Vagina (tissue), 2 donors: Measurements from ENCODE around the gene SLC25A21. TPM values are rescaled to one million over a fixed set of nuclear protein-coding genes. Genes with fewer than 3 reads are reported as not detected.

Experiments
- DNase-seq, 2 donors: peaks; one replicate each; pipeline ENCODE4 v3.0.0-alpha.2; 2017; ENCODE audit errors: extremely low spot score in 2 of 2
- H3K27ac ChIP-seq: fragments of 200-600 bp; sonication (generic); one replicate; pipeline ENCODE4 v1.5.1; 2019
- H3K27me3 ChIP-seq: fragments of 200-600 bp; sonication (generic); one replicate; pipeline ENCODE4 v1.5.1; 2019
- H3K36me3 ChIP-seq, 2 donors: fragments of 200-600 bp; sonication (generic); one replicate each; pipeline ENCODE4 v1.5.1; 2017 to 2019
- H3K4me1 ChIP-seq: fragments of 200-600 bp; sonication (generic); one replicate; pipeline ENCODE4 v1.5.1; 2019
- H3K4me3 ChIP-seq, 2 donors: fragments of 200-600 bp; sonication (generic); 1 replicate in 1 of 2; 2 replicates in 1 of 2; pipeline ENCODE4 v1.5.1; 2016 to 2019
- H3K9me3 ChIP-seq: fragments of 200-600 bp; sonication (generic); one replicate; pipeline ENCODE4 v1.5.1; 2019
- POLR2A ChIP-seq, 2 donors: fragments of 450-650 bp; IDR thresholded peaks; one replicate each; pipeline ENCODE4 v1.6.1; 2017; ENCODE audit warnings: antibody characterized with exemption in 2 of 2, mild to moderate bottlenecking in 2 of 2, moderate library complexity in 2 of 2
- POLR2AphosphoS5 ChIP-seq, 2 donors: sonication (generic); formaldehyde crosslinking; IDR thresholded peaks; one replicate each; pipeline ENCODE4 v1.9.0; 2017; ENCODE audit warnings: antibody characterized with exemption in 2 of 2, mild to moderate bottlenecking in 2 of 2, low read depth in 1 of 2; ENCODE audit not compliant: insufficient read depth in 1 of 2
- intact Hi-C: fragments of 100-400 bp; cut with DNase I; formaldehyde crosslinking; loops from one replicate; pipeline ENCODE4 v1.15.1; 2023
- total RNA-seq: library from RNA; depleted of rRNA; stranded (reverse); fragments of >200 nt; gene quantifications from one replicate; pipeline ENCODE4 v1.2.3, GENCODE V29; 2016
- TF ChIP-seq, protein P1 (sequence below), 3 experiments: fragments of 450-650 bp in 2 of 3; fragments of 200-600 bp in 1 of 3; sonication (generic) in 1 of 3; IDR thresholded peaks; one replicate each; pipeline ENCODE4 v1.5.1; 2017 to 2019; ENCODE audit warnings: antibody characterized with exemption in 3 of 3, mild to moderate bottlenecking in 2 of 3, moderate library complexity in 2 of 3

SLC25A21 gene
- total RNA-seq, 1 donor from 2014 or later, result 0.49 TPM

DNA sequence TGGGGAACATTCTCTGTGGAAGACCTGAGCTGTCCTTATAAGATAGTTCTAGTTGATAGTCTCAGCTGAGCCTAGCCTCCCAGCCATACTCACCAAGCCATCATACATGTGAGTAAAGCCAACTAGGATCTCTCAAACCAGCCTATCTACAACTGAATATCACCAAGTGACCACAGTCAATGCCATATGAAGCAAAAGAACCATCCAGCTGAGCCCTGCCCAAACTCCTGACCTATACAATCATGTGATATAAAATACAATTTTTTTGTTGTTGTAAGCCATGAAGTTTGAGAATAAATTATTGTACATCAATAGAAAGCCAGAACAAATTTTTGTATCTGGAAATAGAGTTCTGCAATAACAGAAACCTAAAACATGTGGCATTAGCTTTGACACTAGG, 118.3 kb downstream of the SLC25A21 start:
- no peaks in the 10 kb centered on the region for H3K27me3 ChIP-seq
- intact Hi-C loops, result no loop called here
- TF ChIP-seq POLR2AphosphoS5 (IDR thresholded peaks at IDR 0.05; ENCODE audit: insufficient read depth in 1 of 2, low read depth in 1 of 2), result no peak
- no peak for TF ChIP-seq POLR2A (IDR thresholded peaks at IDR 0.05)
- TF ChIP-seq, protein P1, sequence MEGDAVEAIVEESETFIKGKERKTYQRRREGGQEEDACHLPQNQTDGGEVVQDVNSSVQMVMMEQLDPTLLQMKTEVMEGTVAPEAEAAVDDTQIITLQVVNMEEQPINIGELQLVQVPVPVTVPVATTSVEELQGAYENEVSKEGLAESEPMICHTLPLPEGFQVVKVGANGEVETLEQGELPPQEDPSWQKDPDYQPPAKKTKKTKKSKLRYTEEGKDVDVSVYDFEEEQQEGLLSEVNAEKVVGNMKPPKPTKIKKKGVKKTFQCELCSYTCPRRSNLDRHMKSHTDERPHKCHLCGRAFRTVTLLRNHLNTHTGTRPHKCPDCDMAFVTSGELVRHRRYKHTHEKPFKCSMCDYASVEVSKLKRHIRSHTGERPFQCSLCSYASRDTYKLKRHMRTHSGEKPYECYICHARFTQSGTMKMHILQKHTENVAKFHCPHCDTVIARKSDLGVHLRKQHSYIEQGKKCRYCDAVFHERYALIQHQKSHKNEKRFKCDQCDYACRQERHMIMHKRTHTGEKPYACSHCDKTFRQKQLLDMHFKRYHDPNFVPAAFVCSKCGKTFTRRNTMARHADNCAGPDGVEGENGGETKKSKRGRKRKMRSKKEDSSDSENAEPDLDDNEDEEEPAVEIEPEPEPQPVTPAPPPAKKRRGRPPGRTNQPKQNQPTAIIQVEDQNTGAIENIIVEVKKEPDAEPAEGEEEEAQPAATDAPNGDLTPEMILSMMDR (IDR thresholded peaks at IDR 0.05), result no peak
- no peaks in the 10 kb centered on the region for H3K36me3 ChIP-seq
- H3K4me3 ChIP-seq, result no peak overlapping the region
- no peaks in the 10 kb centered on the region for H3K9me3 ChIP-seq
- H3K27ac ChIP-seq, result no peak overlapping the region
- no peaks in the 10 kb centered on the region for H3K4me1 ChIP-seq
- no peak for DNase-seq

DNA sequence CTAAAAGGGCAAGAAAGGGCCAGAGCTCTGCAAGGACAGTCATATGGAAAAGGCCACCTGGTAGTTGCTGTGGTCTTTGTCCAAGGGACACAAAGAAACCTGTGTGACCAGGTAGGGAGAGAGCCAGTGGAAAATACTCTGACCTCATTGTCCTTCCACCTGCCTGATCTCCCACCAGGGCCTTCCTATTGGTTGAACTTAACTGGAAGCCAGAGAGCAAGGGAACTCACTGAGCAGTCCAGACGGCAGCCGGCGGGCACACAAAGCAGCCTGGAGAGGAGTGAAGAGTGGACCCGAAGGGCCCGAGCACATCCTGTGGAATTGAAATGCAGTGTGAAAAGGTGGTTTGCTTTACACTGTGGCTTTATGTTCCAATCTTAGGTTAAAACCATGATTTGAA, 120.7 kb downstream of the SLC25A21 start:
- Histone ChIP-seq H3K36me3 (no peaks in the 10 kb centered on the region), H3K9me3 (no peaks in the 10 kb centered on the region), H3K27ac (no peak overlapping the region), H3K4me3 (no peak overlapping the region), H3K27me3 (no peaks in the 10 kb centered on the region), H3K4me1 (peaks cover 12% of the 10 kb centered on the region)
- intact Hi-C loops, result no loop called here
- DNase-seq, result no peak
- TF ChIP-seq POLR2A (IDR thresholded peaks at IDR 0.05), result no peak

DNA sequence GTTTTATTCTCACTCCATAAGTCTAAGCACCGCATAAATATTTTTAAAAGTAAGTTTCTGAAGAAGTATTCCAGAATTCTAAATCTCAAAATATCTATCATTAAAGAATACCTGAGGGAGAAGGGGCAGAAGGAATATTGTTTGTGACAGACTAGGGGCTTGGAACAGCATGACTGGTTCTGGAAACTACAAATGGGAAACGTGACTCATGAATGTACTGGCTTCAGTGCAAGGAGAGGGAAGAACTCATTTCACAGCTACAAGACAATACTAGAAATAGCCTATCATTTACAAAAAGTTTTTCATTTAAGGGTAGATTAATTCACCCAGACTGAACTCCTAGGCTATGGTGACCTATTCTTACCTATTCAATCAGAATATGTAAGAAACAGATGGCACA, 121.3 kb downstream of the SLC25A21 start:
- intact Hi-C loops, result no loop called here
- no peak overlapping the region for H3K4me3 ChIP-seq
- H3K27me3 ChIP-seq, result no peaks in the 10 kb centered on the region
- TF ChIP-seq POLR2A (IDR thresholded peaks at IDR 0.05), result no peak
- TF ChIP-seq POLR2AphosphoS5 (IDR thresholded peaks at IDR 0.05; ENCODE audit: insufficient read depth in 1 of 2, low read depth in 1 of 2), result no peak
- no peaks in the 10 kb centered on the region for H3K36me3 ChIP-seq
- DNase-seq, result no peak
- no peaks in the 10 kb centered on the region for H3K9me3 ChIP-seq
- H3K27ac ChIP-seq, result no peak overlapping the region
- peaks cover 12% of the 10 kb centered on the region for H3K4me1 ChIP-seq

DNA sequence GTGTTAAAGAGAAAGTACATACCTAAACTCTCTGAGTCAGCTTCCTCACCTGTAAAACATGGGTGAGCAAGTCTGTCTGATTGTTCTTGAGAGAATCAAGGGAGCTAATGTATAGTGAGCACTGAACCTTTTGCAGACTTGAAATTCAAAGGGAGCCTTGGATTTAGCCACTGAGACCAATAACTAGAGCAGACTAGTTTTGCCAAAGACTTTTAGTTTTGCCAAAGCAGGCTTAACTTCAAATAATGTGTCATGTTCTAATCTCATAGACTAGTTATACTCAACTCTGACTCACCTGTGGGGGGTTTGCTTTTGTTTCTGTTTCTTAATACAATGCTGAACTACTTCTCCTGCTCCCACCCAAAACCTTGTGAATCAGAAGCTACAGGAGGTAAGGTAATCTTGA, 123.7 kb downstream of the SLC25A21 start:
- Histone ChIP-seq H3K27me3 (no peaks in the 10 kb centered on the region), H3K36me3 (no peaks in the 10 kb centered on the region), H3K4me3 (no peak overlapping the region), H3K4me1 (peaks cover 12% of the 10 kb centered on the region), H3K9me3 (no peaks in the 10 kb centered on the region), H3K27ac (no peak overlapping the region)
- intact Hi-C loops, result no loop called here
- no peak for DNase-seq
- no peak for TF ChIP-seq POLR2A (IDR thresholded peaks at IDR 0.05)

DNA sequence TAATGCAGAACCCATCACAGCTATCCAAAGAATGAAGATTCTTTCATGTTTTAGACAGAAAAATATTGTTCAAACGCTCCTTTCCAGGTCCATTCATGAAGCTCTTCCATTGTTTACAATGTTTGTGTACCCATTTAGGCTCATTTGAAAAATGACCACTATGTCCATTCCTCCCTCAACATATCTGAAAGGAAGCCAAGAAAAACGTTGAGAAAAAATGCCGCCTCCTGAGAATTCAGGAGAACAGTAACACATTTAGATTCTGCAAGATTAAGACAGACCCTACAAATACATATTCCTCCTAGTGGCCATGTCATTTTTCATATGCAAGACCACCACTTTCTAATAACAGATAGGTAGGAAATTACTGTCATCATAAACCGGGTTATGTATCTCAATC, 124.4 kb downstream of the SLC25A21 start:
- H3K36me3 ChIP-seq, result no peaks in the 10 kb centered on the region
- no peak for DNase-seq
- no peaks in the 10 kb centered on the region for H3K9me3 ChIP-seq
- no peaks in the 10 kb centered on the region for H3K27me3 ChIP-seq
- H3K4me1 ChIP-seq, result peaks cover 12% of the 10 kb centered on the region
- intact Hi-C loops, result no loop called here
- no peak overlapping the region for H3K4me3 ChIP-seq
- no peak for TF ChIP-seq POLR2A (IDR thresholded peaks at IDR 0.05)
- no peak for TF ChIP-seq POLR2AphosphoS5 (IDR thresholded peaks at IDR 0.05; ENCODE audit: insufficient read depth in 1 of 2, low read depth in 1 of 2)
- TF ChIP-seq, protein P1 (IDR thresholded peaks at IDR 0.05), result no peak
- H3K27ac ChIP-seq, result no peak overlapping the region

DNA sequence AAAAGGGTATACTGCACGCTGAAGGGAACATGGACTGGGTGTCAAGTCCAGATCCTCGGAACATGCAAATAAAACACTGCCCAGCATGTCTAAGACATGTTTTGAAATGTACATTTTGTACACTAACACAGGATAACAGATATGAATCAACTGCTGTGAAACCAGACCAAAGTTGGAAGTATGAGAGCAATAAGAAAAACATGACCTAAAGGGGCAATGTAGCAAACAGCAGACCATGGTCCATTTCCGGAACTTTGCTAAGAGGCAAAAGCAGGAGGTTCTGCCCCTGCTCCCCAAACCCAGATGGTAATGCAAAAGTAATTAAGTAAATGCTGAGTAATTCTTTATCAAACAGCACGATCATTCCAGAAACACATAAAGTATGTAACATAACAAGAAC, 125.2 kb downstream of the SLC25A21 start:
- no peak overlapping the region for H3K4me3 ChIP-seq
- TF ChIP-seq, protein P1 (IDR thresholded peaks at IDR 0.05), result no peak
- TF ChIP-seq POLR2AphosphoS5 (IDR thresholded peaks at IDR 0.05; ENCODE audit: insufficient read depth in 1 of 2, low read depth in 1 of 2), result no peak
- no peak for TF ChIP-seq POLR2A (IDR thresholded peaks at IDR 0.05)
- no peak overlapping the region for H3K27ac ChIP-seq
- no peaks in the 10 kb centered on the region for H3K36me3 ChIP-seq
- H3K9me3 ChIP-seq, result no peaks in the 10 kb centered on the region
- DNase-seq, result no peak
- H3K27me3 ChIP-seq, result no peaks in the 10 kb centered on the region
- intact Hi-C loops, result no loop called here
- peaks cover 12% of the 10 kb centered on the region for H3K4me1 ChIP-seq

DNA sequence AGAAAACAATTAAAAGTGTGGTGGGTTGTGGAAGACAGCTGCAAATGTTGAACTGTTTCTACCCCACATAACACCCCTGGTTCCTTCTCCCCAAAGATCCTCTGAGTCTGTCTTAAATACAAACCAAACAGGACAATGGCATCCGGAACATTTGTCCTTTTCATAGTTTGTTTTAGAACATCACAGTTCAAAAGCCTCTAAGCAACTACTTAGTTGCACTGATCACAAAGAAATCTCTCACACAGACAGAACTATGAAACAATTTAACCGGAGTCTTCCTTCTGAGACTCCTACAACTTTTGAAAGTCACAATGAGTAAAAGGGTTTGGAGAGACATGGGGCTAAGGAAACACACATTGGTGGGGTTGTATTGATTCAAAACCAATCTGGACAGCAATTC, 125.6 kb downstream of the SLC25A21 start:
- Histone ChIP-seq H3K9me3 (no peaks in the 10 kb centered on the region), H3K4me3 (no peak overlapping the region), H3K36me3 (no peaks in the 10 kb centered on the region), H3K27ac (no peak overlapping the region), H3K4me1 (peaks cover 12% of the 10 kb centered on the region), H3K27me3 (no peaks in the 10 kb centered on the region)
- DNase-seq, result no peak
- intact Hi-C loops, result no loop called here
- TF ChIP-seq, protein P1 (IDR thresholded peaks at IDR 0.05), result no peak
- TF ChIP-seq POLR2A (IDR thresholded peaks at IDR 0.05) (no peak), POLR2AphosphoS5 (IDR thresholded peaks at IDR 0.05; ENCODE audit: insufficient read depth in 1 of 2, low read depth in 1 of 2) (no peak)
